C4-2B (cell line): ENCODE results near the gene ZCWPW1.

Experiments
- H3K27ac ChIP-seq: fragments of 450-650 bp; 2 replicates; pipeline ENCODE4 v1.5.1; 2017
- CTCF ChIP-seq: fragments of 450-650 bp; conservative IDR thresholded peaks from 2 replicates; pipeline ENCODE4 v1.5.1; 2017; ENCODE audit warnings: mild to moderate bottlenecking
- ZFX ChIP-seq: fragments of 450-650 bp; IDR thresholded peaks from 2 replicates; pipeline ENCODE4 v1.6.1; 2017

ZCWPW1 gene

DNA sequence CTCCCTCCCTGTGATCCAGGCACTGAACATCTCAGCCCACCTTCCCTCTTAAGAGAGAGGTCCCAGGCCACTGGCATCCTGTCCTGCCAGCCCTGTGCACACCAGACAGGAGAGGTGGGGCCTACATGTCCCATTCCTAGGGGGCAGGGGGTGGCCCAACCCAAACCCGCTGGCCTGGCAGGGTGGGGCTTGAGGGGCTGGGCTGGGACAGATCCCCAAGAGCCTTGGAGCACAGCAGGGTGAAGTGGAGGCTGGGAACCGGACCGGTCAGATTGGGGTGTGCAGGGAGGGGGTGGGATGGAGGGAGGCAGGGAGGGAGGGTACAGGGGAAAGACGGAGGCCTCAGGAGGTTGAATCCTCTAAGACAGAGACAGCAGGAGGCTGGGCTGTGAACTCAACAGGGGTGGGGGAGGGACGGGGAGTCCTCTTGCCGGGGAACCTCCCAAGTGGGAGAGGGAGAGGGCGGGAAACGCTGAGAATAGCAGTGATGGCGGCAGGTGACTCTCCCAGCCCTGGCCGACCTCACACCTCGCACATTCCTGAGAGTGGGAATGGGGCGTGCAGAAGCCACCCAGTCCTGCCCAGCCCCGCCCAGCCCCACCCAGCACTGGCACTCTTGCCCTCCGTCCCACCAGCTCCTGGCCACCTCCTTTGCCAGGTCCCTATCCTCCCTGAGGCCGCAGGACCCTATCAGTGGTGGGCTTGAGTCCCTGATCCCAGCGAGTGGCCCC lies 43.8 kb upstream of the ZCWPW1 start:
- no peak for TF ChIP-seq ZFX
- no peak for TF ChIP-seq CTCF
- H3K27ac ChIP-seq, result no peak overlapping the region

DNA sequence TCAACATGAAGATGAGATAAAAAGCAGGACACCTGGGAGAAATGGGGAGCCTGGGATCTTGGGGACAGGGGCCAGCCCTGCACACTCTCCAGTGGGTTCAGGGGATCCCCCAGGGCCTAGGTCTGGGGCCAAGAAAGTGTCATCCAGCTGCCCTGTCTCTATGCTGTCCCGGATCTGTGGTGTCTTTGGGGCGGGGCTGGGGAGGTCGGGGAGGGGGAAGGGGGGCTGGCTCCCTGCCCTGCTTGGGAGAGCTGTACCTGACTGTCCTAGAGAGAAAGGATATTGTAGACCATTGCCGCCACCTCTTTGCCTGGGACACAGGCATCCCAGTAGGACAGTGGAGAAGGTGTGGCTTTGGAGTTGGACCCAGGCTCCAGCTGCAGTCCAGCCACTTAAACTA lies 42.5 kb upstream of the ZCWPW1 start:
- no peak overlapping the region for H3K27ac ChIP-seq
- no peak for TF ChIP-seq ZFX
- TF ChIP-seq CTCF, result no peak

GRCh38 chr7:100469227-100470044 lies 40.9 kb upstream of the ZCWPW1 start:
- H3K27ac ChIP-seq, result no peak overlapping the region
- TF ChIP-seq CTCF (peak; percentile 98), ZFX (no peak)

DNA sequence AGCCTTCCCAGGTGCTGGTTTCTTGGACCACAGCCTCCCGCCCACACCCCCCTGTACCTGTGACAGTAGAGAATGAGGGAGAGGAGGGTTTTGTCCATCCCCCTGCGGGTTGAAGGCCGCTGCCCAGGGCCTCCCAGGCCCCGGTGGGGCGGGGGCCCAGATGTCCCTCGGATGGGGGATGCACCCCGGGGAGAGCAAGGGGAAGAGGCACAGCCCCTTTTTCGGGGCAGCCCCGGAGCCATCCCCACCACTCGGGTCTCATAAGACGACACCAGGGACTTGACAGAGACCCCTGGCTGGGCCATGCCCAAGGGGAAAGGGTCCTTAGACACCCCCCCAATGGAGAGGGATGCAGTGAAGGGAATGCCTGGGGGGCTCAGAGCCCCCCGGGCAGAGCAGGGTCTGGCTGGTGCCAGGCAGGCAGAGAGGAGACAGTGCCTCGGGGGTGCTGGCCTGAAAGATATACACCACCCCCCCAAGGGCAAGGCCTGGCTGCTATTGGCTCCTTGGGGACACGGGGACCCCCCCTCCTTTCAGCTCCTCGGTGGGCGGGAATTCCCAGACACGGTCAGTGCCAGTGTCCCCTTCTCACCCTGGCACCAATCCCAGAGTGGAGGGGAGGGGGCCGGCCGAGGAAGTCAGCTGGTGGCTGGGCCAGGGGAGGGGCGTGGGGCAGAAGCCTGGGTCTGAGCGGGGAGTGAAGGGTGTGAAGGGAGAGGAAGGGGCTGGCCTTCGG lies 39.3 kb upstream of the ZCWPW1 start:
- H3K27ac ChIP-seq, result no peak overlapping the region
- TF ChIP-seq ZFX (no peak), CTCF (no peak)

GRCh38 chr7:100466653-100467605 lies 38.4 kb upstream of the ZCWPW1 start:
- H3K27ac ChIP-seq, result no peak overlapping the region
- TF ChIP-seq ZFX (no peak), CTCF (no peak)

DNA sequence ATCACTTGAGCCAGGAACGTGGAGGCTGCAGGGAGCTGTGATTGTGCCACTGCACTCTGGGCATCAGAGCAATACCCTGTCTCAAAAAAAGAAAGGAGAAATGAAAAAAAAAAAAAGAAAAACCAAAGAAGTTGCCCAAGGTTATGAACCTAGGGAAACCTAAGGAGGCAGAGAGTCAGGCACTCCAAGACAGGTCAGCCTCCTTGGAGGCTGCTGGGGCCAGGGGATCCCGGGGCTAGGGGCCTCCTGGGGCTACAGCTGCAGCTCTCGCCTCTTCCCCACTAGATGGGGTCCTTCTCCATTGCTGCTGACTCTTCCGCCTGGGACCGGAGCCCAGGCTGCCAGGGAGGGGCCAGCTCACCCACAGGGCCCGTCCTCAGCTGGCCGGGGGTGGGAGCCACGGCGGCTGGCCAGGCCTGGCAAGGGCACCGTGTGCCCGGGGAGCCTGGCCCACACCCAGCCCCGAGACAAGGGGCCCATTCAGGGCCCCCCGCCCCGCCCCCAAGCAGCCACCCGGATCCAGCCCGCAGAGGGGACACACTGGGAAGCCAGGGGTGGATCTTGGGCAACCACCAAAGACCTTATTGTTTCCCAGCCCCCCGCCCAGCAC lies 37.3 kb upstream of the ZCWPW1 start:
- 0 out of 2 replicates have a peak overlapping the region, but pooled peaks have one; percentile 0 for H3K27ac ChIP-seq
- TF ChIP-seq ZFX (no peak), CTCF (peak; percentile 81)
